GM12891 (cell line): Measurements from ENCODE around the gene FRYL.

Experiments used
- PAX5 ChIP-seq: IDR thresholded peaks from 2 replicates; pipeline ENCODE4 v1.6.1; 2011; ENCODE audit warnings: low read length, moderate library complexity, mild to moderate bottlenecking; ENCODE audit not compliant: insufficient read depth, severe bottlenecking
- POLR2A ChIP-seq: IDR thresholded peaks from 2 replicates; pipeline ENCODE4 v1.6.1; 2011; ENCODE audit warnings: low read depth, low read length, control low read depth
- POLR2AphosphoS5 ChIP-seq: IDR thresholded peaks from 2 replicates; pipeline ENCODE4 v1.6.1; 2011; ENCODE audit warnings: low read depth, low read length, control low read depth
- POU2F2 ChIP-seq: IDR thresholded peaks from 2 replicates; pipeline ENCODE4 v1.6.1; 2011; ENCODE audit warnings: low read depth, mild to moderate bottlenecking, control low read depth, low read length, moderate library complexity
- SPI1 ChIP-seq: IDR thresholded peaks from 2 replicates; pipeline ENCODE4 v1.6.1; 2011; ENCODE audit warnings: low read depth, low read length, control low read depth
- TAF1 ChIP-seq: IDR thresholded peaks from 2 replicates; pipeline ENCODE4 v1.6.1; 2011; ENCODE audit warnings: low read depth, low read length, control low read depth

DNA sequence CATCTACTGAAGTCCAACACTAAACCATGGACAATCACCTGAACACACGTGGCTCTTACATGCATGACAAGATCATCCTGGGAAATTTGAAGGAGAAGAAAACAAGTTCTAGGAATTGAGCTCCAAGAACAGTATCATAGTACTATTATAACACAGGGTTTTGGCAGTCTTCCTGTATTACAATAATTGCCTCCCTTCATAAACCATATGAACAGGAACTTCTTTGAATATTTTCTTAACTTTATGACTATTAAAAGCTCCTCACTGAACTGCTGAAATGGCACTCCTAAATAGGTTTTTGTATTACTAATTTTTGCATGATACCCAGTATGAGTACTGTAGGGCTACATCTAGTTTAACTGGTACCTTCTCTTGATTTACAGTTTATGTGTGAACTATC, 160.0 kb downstream of the FRYL start:
- TF ChIP-seq POLR2AphosphoS5 (no peak), TAF1 (no peak), POLR2A (no peak), SPI1 (no peak), PAX5 (no peak), POU2F2 (no peak)
